Daoy (cell line): ENCODE measurements around the gene HS6ST1. TPM values are rescaled to one million over a fixed set of nuclear protein-coding genes. Genes with fewer than 3 reads are reported as not detected.

Experiments used
- DNase-seq: peaks from one replicate; pipeline ENCODE4 v3.0.0-alpha.2; 2015; ENCODE audit warnings: low read depth
- total RNA-seq: library from RNA; depleted of rRNA; stranded (reverse); fragments of >200 nt; shearing (Covaris generic); gene quantifications from 2 replicates; pipeline ENCODE4 v1.2.3, GENCODE V29; 2014

HS6ST1 gene
- total RNA-seq, 1 experiment from 2014 or later: 13.0 TPM

DNA sequence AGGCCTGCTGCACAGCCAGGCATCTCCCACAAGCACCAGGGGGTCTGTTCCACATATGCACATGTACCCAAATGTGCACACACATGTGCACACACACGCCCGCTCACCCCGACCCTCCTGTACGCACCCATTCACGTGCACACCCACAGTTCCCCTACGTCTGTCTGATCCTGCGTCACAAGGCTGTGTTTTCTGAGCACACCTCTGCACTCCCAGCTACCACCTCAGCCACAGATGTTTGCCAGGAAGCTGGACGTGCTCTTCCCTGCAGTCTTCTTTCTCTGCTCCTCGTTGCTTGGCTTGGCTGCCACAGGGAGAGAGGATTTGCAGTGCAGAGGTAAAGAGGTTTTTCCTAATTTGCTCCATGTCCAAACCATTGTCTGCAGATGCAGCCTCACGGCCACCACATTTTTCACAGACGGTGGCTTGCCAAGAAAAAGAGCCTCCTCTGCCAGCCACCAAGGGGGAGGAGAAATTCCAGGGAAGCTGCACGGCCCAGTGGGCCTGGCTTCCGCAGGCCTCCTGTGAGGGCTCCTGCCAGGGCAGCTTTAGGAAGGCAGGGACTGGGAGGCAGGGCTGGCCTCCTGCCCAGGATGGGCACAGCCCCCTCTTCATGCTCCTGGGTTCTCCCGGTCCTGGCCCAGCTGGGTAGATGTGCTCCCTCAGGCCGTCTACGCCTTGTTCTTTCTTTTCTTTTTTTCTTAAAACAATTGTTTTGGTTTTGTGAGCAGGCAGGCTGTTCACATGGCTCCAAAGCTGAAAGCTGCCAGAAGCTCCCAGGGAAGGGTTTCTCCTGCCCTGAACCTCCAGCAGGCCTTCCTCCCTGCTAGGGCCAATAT is 29.3 kb upstream of the HS6ST1 start:
- peak; percentile 19 for DNase-seq

DNA sequence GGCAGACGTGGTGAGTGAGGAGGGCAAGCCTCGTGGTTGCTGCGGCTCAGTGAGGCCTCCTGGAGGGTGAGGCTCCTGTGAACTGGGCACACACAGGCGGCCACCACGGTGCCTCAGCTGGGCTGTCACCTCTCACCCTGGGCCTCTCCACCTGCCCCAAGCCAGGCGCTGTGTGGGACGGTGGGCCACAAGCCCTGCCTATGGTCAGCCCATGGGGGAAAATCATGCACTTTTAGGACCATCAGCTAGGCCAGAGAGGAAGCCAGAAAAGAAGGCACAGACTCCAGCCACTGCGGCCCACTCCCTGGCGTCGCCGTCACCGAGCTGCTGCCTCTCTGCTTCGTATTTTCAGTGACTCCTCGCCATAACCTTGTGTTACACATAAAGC is 28.5 kb upstream of the HS6ST1 start:
- DNase-seq: no peak

DNA sequence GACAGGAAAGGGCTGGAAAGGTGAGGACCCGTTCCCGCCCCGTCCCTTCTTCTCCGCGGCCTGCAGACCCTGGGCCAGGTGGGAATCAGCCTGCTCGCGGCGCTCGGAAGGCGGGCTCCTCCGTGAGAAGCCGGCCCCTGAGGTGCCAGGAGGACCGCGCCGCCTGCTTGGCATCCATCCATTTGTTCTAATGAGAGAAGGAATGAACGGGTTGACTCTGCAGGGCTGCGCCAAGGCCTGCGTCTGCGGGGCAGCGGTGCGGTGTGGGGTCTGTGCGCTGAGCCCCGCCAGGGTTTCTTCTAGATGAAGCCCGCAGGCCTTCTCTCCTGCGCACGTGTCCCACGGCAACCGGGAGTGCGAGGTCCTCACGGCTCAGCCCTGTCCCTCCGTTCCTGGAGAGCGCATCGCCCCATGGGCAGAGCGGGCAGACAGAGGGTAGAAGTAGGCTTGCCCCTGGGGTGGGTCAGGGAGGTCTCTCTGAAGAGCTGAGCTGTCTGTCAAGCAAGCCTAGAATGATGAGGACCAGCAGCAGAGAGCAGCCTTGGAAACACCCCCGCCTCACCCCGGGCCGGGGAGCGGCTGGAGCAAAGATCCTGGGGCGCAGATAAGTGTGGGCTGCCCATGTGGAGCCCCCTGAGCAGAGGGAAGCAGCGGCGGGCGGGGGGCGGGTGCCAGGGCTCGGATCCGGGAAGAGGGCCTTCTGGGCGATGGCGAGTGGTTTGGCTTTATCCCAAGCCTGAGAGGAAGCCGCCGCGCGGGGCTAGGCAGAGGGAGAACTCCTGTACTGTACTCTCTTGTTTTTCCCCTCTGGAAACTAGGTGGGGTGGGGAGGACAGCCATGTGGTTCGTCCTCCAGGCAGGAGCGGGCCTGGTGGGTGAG is 27.9 kb upstream of the HS6ST1 start:
- no peak for DNase-seq

DNA sequence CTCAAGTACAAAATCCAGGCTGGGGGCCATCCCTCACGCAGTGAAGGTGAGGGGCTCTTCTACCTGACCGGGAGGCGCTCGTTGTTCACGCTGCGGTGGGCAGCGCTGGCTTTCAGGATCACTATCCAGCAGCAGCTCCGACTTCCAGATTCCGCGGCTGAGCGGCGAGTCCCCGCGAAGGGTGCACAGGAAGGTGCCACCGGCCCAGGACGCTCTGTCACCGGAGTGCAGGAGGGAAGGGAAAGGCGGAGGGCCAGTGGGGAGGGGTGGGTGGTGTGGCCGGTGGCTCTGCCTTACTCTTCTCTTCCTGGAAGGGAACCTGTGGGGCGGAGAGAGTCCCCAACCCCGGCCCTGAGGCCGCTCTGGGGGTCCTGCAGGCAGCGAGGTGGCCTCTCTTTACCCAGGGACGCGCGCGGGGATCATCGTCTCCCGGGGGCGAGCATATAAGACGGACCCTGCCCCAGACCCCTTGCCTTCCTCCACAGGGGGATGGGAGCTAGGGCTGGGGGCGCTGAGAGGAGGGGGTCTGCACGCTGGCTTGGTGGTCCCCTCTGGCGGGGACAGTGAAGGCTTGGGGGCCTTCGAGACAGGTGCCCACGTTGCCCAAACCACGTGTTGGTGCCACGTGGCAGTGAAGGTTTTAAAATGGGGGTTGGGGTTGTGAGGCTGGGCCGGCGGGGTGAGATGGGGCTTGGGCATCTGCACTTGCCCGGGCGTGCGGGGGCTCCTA is 26.9 kb upstream of the HS6ST1 start:
- DNase-seq: no peak

DNA sequence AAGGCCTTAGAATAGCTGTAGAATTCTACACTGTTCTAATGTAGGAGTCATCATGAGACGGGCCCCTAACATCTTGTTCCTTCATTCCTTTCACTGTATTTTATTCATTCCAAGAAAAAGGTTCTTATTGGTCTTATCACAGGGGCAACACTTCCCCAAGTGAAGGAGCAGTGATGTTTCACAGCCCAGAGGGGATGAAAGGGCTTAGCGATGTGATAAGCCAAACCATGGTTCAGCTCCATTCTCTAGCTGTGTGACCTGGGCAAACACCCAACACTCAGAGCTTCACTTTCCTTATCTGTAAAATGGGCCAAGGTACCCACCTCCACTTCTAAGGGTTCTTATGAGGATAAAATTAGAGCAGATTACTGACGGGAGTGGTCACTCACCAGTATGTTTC is 25.4 kb upstream of the HS6ST1 start:
- no peak for DNase-seq

GRCh38 chr2:128343459-128343858 is 24.8 kb upstream of the HS6ST1 start:
- no peak for DNase-seq

- no peak for DNase-seq
Observed at GRCh38 chr2:128342550-128342949, 23.9 kb upstream of the HS6ST1 start.

- no peak for DNase-seq
Observed at GRCh38 chr2:128341621-128342020, 23.0 kb upstream of the HS6ST1 start.

GRCh38 chr2:128332091-128332634 is 13.5 kb upstream of the HS6ST1 start:
- no peak for DNase-seq

DNA sequence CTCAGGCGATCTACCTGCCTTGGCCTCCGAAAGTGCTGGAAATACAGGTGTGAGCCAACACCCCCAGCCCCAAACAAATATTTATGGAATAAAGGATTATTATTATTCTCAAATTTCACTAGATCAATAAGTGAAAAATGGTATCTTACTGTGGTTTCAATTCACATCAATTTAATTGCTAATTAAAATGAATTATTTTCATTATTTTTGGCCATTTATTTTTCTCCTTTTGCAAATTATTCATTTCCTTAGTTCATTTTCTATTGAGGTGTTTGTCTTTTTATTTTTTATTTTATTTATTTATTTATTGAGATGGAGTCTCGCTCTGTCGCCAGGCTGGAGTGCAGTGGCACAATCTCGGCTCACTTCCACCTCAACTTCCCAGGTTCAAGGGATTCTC is 11.9 kb upstream of the HS6ST1 start:
- no peak for DNase-seq

- no peak for DNase-seq
Observed at GRCh38 chr2:128329607-128330006, 10.9 kb upstream of the HS6ST1 start.

DNA sequence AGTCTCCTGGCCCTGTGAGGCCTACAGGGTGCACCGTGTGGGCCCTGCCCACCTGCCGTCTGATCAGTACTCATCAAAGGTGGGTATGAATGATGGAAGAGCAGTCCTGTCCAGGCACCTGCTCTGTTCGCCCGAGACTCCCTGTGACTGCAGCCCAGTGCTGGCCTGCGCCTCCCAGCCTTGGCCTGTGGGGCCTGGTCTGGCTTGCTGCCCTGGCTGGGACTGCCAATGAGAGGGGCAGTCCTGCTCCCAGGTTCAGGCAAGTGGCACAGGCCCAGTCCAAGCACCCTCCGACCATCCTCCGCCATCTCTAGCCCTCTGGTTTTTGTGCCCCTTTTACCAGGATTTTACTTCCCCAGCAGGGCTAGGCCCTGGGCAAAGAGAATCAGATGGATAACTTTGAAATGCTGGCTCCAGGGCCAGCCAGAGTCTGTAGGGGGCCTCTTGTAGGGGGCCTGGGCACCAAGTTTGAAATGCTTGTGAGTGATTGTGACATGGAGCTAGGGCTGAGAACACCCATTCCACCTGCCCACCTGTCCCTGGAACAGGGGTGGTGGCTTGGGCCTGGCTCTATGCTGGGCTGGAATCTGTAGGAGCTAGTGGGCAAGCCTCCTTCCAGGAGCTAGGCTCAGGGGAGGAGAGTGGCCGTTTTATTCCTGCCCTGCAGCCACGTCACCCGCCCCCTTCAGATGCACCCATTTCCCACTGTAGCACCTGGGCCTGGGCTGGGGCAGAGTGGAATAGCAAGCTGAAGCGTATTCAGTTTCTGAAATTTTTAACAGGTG is 8.7 kb upstream of the HS6ST1 start:
- no peak for DNase-seq

GRCh38 chr2:128326346-128326745 is 7.7 kb upstream of the HS6ST1 start:
- no peak for DNase-seq

DNA sequence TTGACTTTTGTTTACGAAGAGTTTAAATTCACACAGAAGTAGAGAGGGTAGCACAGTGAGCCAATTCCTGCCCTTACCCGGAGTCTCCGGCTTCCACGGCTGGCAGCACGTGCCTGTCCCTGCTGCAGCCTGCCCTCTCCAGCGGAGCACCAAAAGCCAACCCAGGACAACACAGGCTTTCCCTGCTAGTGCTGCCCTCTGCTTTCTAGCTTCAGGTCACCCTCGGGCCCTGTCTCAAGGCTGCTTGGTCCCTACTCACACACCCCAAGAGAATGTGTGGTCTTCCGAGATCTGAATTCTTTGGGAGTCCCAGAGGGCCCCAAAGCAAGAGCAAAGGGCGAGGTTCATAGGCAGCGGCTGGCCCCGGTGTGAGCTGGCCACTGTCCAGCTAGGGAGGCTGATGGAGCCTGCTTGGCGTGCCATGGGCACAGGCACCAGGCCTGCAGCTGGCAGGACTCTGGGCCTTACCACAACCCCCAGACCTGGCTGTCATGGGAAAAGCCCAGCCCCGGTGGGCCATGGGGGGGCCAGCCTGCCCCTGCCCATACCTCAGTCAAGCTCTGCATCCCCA is 7.0 kb upstream of the HS6ST1 start:
- no peak for DNase-seq

DNA sequence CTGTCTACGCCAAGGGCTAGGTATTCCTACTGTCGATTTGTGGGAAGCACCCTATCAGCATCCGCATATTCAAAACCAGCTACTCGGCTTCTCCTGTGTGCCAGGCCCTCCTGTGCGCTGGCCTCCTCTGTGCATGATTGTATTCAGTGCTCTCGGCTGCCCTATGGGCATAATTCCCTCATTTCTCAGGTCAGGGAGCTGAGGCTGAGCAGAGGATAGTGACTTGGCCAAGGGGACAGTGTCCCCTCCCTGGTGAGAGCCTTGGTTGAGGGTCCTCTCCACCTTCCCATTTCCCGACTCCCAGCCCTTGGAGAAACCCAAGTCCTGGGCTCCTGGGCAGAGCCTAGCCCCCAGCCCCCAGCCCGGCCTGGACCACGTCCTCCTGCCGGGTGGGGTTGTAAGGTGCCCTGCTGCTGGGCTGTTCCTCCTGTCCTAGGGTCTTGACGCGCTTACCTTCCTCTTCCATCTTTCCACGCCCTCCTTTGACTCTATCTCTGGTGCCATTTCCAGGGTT is 6.3 kb upstream of the HS6ST1 start:
- no peak for DNase-seq

DNA sequence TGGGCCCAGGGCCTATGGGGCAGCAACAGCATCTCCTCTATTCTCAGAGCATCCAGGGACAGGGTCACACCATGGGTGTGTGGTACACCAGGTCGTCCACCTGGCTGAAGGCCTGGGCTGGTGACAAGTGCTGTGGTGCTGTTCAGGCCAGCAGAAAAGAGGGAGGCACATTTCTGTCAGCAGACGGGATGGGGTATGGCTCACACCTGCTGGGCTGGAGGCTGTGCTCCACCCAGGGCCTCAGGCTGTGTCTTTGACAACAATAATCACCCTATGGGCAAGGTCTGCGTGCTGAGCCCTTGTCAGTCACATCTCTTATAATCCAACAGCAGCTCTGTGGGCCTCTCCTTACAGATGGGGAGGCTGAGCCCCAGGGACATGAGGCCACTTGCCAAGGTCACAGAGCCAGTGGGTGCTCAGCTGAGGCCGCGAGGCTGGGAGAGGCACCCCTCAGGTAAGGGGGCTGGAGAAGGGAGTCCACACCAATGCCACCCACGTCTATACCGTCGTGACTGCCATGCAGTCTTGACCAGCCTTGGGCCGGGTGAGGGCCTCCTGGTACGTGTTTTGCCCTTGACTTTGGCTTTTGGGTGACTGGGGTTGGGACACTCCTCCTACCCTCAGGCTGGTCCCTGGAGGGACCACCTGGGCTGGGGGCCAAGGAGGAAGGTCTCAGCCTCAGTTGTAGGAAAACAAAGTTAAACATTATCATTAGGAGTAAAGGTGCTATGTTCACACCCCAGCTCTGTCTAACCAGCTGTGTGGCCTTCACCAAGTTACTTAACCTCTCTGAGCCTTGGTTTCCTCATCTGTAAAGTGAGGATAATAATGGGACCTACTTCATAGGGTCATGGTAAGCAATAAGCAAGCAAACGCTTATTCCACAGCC is 5.6 kb upstream of the HS6ST1 start:
- DNase-seq: no peak

DNA sequence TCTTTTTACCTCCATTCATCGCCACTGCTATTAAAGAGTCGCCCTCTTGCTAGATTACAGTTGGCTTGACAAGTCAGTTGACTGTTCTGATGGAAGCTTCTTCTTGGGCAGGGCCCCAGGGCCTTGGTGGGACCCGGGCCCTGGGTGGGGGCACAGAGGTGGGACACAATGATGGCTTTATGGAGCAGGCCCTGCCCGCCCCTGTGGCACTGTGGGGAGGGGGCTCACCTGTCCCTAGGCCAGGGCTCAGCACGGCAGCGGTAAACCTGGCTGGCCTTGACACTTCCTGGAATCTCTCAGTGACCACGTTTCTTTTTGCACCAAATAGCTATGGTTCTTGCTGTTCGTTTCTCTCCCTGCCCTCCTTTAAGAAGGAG is 4.9 kb upstream of the HS6ST1 start:
- no peak for DNase-seq

DNA sequence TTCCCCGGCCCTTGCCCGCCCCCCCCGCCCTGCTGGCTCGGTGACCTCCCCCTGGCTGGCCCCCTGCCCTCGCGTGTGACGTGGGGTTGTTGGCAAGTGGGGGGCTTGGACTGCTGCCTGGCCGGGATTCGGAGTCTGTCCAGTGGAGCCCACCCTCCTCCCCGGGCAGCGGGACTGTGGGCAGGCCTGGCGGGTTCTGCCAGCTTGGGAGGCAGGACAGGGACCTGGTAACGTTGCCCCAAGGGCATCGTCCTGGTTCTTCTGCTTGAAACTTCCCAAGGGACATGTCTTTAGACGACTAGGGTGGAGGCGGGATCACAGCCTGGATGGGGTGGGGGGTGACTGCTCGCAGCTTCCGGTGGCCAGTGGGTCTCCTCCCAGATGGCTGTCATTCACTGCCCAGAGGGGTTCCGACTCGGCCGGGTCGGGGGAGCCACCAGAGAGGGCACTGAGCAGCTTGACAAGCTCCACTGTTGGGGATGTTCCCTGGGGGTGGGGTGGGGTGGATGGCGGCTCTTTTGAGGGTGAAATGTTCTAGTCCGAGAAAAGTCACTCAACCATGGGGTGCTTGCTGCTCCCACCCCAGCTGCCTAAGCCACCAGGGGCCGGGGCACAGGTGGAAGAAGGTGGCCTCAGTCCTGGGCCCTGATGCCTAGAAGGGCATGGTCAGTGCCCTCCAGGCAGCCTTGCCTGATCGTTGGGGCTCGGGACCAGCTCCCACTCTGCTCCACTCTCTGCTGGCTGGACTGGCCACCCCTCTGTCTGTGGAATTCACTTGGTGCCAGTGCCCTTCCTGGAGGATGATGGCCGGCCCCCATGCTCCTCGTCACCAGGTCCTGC is 4.3 kb upstream of the HS6ST1 start:
- DNase-seq: no peak
